OCI-LY1 (cell line): Measurements from ENCODE around the gene FAM83D.

Experiments used
- H2AFZ ChIP-seq: fragments of 200-600 bp; sonication (generic), shearing (Covaris generic); 2 replicates; pipeline ENCODE4 v1.6.0; 2014; ENCODE audit warnings: antibody characterized with exemption, mild to moderate bottlenecking, low read length
- H3F3A ChIP-seq: fragments of 200-600 bp; sonication (generic), shearing (Covaris generic); 2 replicates; pipeline ENCODE4 v1.6.0; 2014; ENCODE audit warnings: mild to moderate bottlenecking, antibody characterized with exemption, low read length, moderate library complexity; ENCODE audit not compliant: insufficient read depth
- H3K27ac ChIP-seq: fragments of 200-600 bp; sonication (generic); 2 replicates; pipeline ENCODE4 v1.5.1; 2014; ENCODE audit warnings: low read length, mixed run types, mild to moderate bottlenecking, low read depth; ENCODE audit not compliant: poor library complexity, severe bottlenecking
- H3K27me3 ChIP-seq: fragments of 200-600 bp; sonication (generic); 2 replicates; pipeline ENCODE4 v1.6.0; 2014; ENCODE audit warnings: antibody characterized with exemption, mild to moderate bottlenecking, low read length, moderate library complexity; ENCODE audit not compliant: insufficient read depth
- H3K36me3 ChIP-seq: fragments of 200-600 bp; sonication (generic); 2 replicates; pipeline ENCODE4 v1.6.1; 2014; ENCODE audit warnings: mild to moderate bottlenecking, antibody characterized with exemption, low read length, moderate library complexity, mixed read lengths; ENCODE audit not compliant: insufficient read depth
- H3K4me1 ChIP-seq: fragments of 200-600 bp; sonication (generic); 2 replicates; pipeline ENCODE4 v1.5.1; 2014; ENCODE audit warnings: mild to moderate bottlenecking, low read length, moderate library complexity; ENCODE audit not compliant: insufficient read depth, severe bottlenecking
- H3K4me2 ChIP-seq: fragments of 200-600 bp; sonication (generic), shearing (Covaris generic); 2 replicates; pipeline ENCODE4 v1.6.1; 2014; ENCODE audit warnings: low read length
- H3K4me3 ChIP-seq: fragments of 200-600 bp; sonication (generic); 2 replicates; pipeline ENCODE4 v1.5.1; 2014; ENCODE audit warnings: low read length, low read depth, mild to moderate bottlenecking, mixed read lengths; ENCODE audit not compliant: poor library complexity, severe bottlenecking
- H3K79me2 ChIP-seq: fragments of 200-600 bp; shearing (Covaris generic); 2 replicates; pipeline ENCODE4 v1.6.1; 2016; ENCODE audit warnings: mixed run types, low read length, mixed read lengths; ENCODE audit not compliant: insufficient read depth
- H3K9ac ChIP-seq: fragments of 200-600 bp; sonication (generic), shearing (Covaris generic); 2 replicates; pipeline ENCODE4 v1.6.1; 2014; ENCODE audit warnings: mild to moderate bottlenecking, low read length, mixed read lengths
- H3K9me2 ChIP-seq: fragments of 200-600 bp; sonication (generic), shearing (Covaris generic); 2 replicates; pipeline ENCODE4 v1.6.1; 2014; ENCODE audit warnings: low read depth, mild to moderate bottlenecking, low read length, mixed read lengths
- H3K9me3 ChIP-seq: fragments of 200-600 bp; shearing (Covaris generic); 2 replicates; pipeline ENCODE4 v1.6.1; 2014; ENCODE audit warnings: low read length, mixed read lengths
- H4K20me1 ChIP-seq: fragments of 200-600 bp; sonication (generic), shearing (Covaris generic); 2 replicates; pipeline ENCODE4 v1.6.0; 2016; ENCODE audit warnings: mild to moderate bottlenecking, low read length; ENCODE audit not compliant: insufficient read depth
- CTCF ChIP-seq: fragments of 200-600 bp; sonication (generic), shearing (Covaris generic); IDR thresholded peaks from 2 replicates; pipeline ENCODE4 v1.5.1; 2017; ENCODE audit warnings: mild to moderate bottlenecking, antibody characterized with exemption, low read length, moderate library complexity, mixed read lengths
- EZH2 ChIP-seq: fragments of 200-600 bp; sonication (generic), shearing (Covaris generic); IDR thresholded peaks from 2 replicates; pipeline ENCODE4 v1.8.0; 2017; ENCODE audit warnings: borderline replicate concordance, mixed run types, mild to moderate bottlenecking, antibody characterized with exemption, low read length, moderate library complexity, mixed read lengths

Gene FAM83D

GRCh38 chr20:38935967-38936407 lies 9.8 kb downstream of the FAM83D start:
- Histone ChIP-seq H3K9ac (no peak overlapping the region), H3K4me3 (no peak overlapping the region), H3F3A (no peaks in the 10 kb centered on the region), H3K4me2 (no peak overlapping the region), H3K27me3 (no peaks in the 10 kb centered on the region), H3K36me3 (peaks cover 66% of the 10 kb centered on the region), H3K27ac (no peak overlapping the region), H3K4me1 (peaks cover 38% of the 10 kb centered on the region), H3K79me2 (peaks cover 92% of the 10 kb centered on the region), H3K9me2 (no peaks in the 10 kb centered on the region), H4K20me1 (no peaks in the 10 kb centered on the region), H3K9me3 (no peaks in the 10 kb centered on the region), H2AFZ (no peak overlapping the region)
- TF ChIP-seq EZH2 (no peak), CTCF (no peak)

GRCh38 chr20:38937000-38937399 lies 10.8 kb downstream of the FAM83D start:
- no peak overlapping the region for H2AFZ ChIP-seq
- peaks cover 68% of the 10 kb centered on the region for H3K36me3 ChIP-seq
- H4K20me1 ChIP-seq: no peaks in the 10 kb centered on the region
- peaks cover 82% of the 10 kb centered on the region for H3K79me2 ChIP-seq
- no peaks in the 10 kb centered on the region for H3K9me3 ChIP-seq
- no peak overlapping the region for H3K4me2 ChIP-seq
- no peak overlapping the region for H3K27ac ChIP-seq
- H3K4me3 ChIP-seq: no peak overlapping the region
- H3K9me2 ChIP-seq: no peaks in the 10 kb centered on the region
- TF ChIP-seq CTCF: no peak
- no peak for TF ChIP-seq EZH2
- H3K27me3 ChIP-seq: no peaks in the 10 kb centered on the region
- H3K9ac ChIP-seq: no peak overlapping the region
- H3F3A ChIP-seq: no peaks in the 10 kb centered on the region
- peaks cover 28% of the 10 kb centered on the region for H3K4me1 ChIP-seq

GRCh38 chr20:38937978-38938473 lies 11.8 kb downstream of the FAM83D start:
- H3K36me3 ChIP-seq: peaks cover 78% of the 10 kb centered on the region
- peaks cover 18% of the 10 kb centered on the region for H3K4me1 ChIP-seq
- no peak overlapping the region for H3K4me2 ChIP-seq
- H3K9me2 ChIP-seq: no peaks in the 10 kb centered on the region
- H3K27ac ChIP-seq: no peak overlapping the region
- TF ChIP-seq EZH2: no peak
- TF ChIP-seq CTCF: no peak
- H3K79me2 ChIP-seq: peaks cover 72% of the 10 kb centered on the region
- H3K9me3 ChIP-seq: no peaks in the 10 kb centered on the region
- no peak overlapping the region for H3K4me3 ChIP-seq
- H3K27me3 ChIP-seq: no peaks in the 10 kb centered on the region
- no peaks in the 10 kb centered on the region for H4K20me1 ChIP-seq
- no peaks in the 10 kb centered on the region for H3F3A ChIP-seq
- H3K9ac ChIP-seq: no peak overlapping the region
- H2AFZ ChIP-seq: no peak overlapping the region
